Liver (tissue), 2 donors: ENCODE data around the gene MYRFL.

Source experiments
- CTCF ChIP-seq: fragments of 150-350 bp; IDR thresholded peaks from 2 replicates; pipeline ENCODE4 v1.5.1; 2017; ENCODE audit warnings: improper control_type of control experiment, low read depth, low read length; ENCODE audit not compliant: missing input control
- REST ChIP-seq: IDR thresholded peaks from 2 replicates; pipeline ENCODE4 v1.6.1; 2016; ENCODE audit warnings: antibody characterized with exemption, mild to moderate bottlenecking
- donor health status: healthy.

- TF ChIP-seq CTCF, result no peak
- no peak for TF ChIP-seq REST
Measured at GRCh38 chr12:69952890-69953289, 127.9 kb downstream of the MYRFL start.
